Iris pigment epithelial cell (primary cell): ENCODE measurements around the gene TRAPPC10.

ENCODE experiments used
- DNase-seq: peaks from one replicate; pipeline ENCODE4 v3.0.0-alpha.2; 2011; ENCODE audit warnings: low read depth

TRAPPC10 gene

GRCh38 chr21:43981871-43982210 lies 30.3 kb upstream of the TRAPPC10 start:
- no peak for DNase-seq

- DNase-seq: no peak
These were observed 29.5 kb upstream of the TRAPPC10 start for GRCh38 chr21:43982489-43983078.

GRCh38 chr21:43983390-43983789 lies 28.7 kb upstream of the TRAPPC10 start:
- no peak for DNase-seq

GRCh38 chr21:43983860-43984420 lies 28.2 kb upstream of the TRAPPC10 start:
- DNase-seq: no peak

- DNase-seq: peak; percentile 19
These were observed 27.0 kb upstream of the TRAPPC10 start for GRCh38 chr21:43984905-43985689.

- no peak for DNase-seq
These were observed 26.3 kb upstream of the TRAPPC10 start for GRCh38 chr21:43985690-43986251.

GRCh38 chr21:43986544-43987451 lies 25.3 kb upstream of the TRAPPC10 start:
- DNase-seq: no peak

- DNase-seq: no peak
These were observed 24.6 kb upstream of the TRAPPC10 start for GRCh38 chr21:43987509-43987908.

GRCh38 chr21:43988016-43988415 lies 24.1 kb upstream of the TRAPPC10 start:
- DNase-seq: no peak

GRCh38 chr21:43988506-43989230 lies 23.4 kb upstream of the TRAPPC10 start:
- DNase-seq: no peak

- no peak for DNase-seq
These were observed 22.7 kb upstream of the TRAPPC10 start for GRCh38 chr21:43989401-43989800.

GRCh38 chr21:43991447-43991991 lies 20.6 kb upstream of the TRAPPC10 start:
- no peak for DNase-seq

GRCh38 chr21:43992121-43992520 lies 20.0 kb upstream of the TRAPPC10 start:
- no peak for DNase-seq

- DNase-seq: no peak
These were observed 18.6 kb upstream of the TRAPPC10 start for GRCh38 chr21:43993420-43993934.

- DNase-seq: no peak
These were observed 18.0 kb upstream of the TRAPPC10 start for GRCh38 chr21:43994085-43994484.

GRCh38 chr21:43994646-43995045 lies 17.5 kb upstream of the TRAPPC10 start:
- DNase-seq: no peak

- no peak for DNase-seq
These were observed 16.5 kb upstream of the TRAPPC10 start for GRCh38 chr21:43995521-43996105.

GRCh38 chr21:43997766-43998742 lies 14.1 kb upstream of the TRAPPC10 start:
- no peak for DNase-seq

GRCh38 chr21:44000360-44000759 lies 11.7 kb upstream of the TRAPPC10 start:
- DNase-seq: no peak
